HG02798 (cell line): ENCODE measurements around the gene FAM193B.
"Not testable (repeated sequence)": the region's sequence is repeated elsewhere in the genome, so short reads cannot be mapped to it uniquely, and the experiment has no call there.

ENCODE experiments used
- ATAC-seq: cut with Tn5 transposase; IDR thresholded peaks from one replicate; pipeline ENCODE4 v1.9.1; 2021; ENCODE audit warnings: mild to moderate bottlenecking; ENCODE audit not compliant: unreplicated experiment, poor library complexity

The FAM193B gene

DNA sequence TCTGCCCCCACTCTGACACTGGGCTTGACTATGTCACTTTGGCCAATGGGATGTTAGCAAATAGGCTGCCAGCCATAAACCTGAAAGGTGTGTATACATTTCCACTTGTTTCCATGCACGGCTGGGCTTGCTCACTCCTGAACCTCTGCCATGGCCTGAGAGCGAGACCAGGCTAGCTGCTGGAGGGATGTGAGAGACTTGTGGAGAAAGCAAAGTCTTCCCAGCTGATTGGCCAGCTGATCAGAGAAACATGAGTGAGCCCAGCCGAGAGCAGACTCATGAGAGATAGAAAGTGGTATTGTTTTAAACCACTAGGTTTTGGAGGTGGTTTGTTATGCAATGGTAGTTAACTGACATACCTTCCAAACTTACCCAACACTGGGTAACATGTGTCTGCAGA lies 13.9 kb downstream of the FAM193B start:
- ATAC-seq, result no peak

DNA sequence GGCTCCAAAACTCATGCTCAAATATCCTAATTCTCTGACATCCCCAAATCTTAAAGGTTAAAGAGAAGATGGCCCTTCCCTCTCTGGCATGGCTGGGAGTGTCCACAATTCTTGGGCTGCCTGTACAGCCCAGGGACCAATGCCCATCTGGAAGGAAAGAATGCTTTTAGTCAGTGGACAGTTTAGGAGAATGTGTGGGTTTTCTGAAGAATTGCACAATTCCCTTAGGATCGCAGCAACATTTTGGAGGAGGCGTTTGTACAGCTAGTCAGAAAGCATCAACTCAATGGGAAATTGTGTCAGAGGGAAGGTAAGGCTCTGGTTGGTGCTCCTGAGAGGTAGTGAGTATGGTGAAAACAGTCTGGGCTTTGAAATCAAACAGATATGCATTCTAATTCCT lies 15.0 kb downstream of the FAM193B start:
- no peak for ATAC-seq

DNA sequence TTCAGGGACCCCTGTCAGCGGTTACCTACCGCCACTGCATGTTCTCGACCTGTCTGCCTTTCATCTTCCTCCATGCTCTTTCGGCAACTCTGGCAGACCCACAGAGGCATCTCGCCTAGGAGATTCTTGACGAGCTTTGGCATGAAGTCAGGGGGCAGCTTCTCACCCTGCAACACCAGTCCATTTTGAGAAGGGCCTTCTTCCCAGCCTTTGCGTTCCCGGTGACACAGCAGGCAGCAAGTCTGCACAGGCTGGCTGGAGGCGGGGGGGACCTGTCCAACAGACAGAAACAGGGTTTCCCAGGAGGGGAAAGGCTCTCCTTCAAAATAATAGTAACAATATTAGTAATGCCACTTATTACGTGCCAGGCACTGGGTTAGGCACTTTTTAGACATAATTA lies 15.5 kb downstream of the FAM193B start:
- no peak for ATAC-seq

DNA sequence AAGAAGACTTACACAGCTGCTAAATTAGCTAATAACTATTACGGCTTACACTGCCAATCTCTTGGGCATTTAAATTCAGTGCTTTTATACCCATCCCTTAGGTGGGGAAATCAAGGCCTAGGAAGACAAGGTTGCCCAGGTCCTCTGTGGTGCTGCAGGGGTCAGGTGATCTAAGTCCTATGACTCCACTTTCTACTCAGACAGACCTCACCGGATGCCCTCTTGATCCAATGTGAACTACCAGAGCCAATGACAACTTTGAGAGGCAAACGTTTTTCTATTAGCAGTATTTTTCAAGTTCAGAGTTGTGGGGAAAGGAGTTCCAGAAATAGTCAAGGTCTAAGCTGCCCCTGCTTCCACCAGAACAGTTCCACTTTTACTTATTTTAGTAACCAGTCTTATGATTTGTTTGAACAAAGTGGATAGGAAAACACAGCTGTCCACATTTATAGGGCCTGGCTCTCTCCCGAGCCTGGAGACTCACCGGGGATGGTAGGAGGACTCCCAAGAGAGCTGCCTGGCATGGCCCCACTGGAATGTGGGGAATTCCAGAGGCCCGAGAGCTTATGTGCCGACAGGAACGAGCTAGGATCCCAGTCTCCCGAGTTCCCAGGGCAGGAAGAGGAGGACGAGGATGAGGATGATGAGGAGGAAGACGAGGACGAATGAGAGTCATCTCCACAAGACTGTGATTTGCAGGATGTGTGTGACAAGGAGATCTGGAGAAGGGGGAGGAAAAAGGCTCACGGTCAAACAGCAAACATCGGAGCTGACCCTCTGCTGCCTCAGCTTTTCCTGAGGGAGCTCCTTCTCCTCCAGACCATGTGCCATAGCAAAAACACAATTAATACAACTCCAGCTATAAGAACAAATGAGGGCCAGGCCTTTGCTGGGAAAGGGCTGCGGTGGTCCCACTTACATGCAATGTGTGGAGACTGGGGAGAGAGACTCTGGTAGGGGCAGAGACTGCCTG lies 16.7 kb downstream of the FAM193B start:
- ATAC-seq, result no peak

DNA sequence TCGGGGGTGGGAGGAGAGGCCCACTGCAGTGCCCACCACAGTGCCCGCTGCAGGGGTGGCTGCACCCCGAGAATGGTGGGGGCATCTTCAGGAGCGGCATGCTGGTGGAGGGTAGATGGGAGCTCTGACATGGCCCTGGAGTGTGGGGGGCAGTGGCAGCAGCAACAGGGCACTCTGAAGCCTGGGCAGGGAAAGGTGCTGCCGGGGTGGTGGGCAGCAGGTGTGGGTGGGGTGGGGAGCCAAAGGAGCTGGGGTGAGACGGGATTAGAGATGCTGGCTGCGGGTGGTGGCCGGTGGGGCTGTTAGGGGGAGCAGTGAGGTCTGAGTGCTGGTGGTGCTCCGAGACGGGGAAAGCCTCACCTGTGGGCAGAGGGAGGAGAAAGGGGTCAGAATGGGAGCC lies 18.0 kb downstream of the FAM193B start:
- no peak for ATAC-seq

DNA sequence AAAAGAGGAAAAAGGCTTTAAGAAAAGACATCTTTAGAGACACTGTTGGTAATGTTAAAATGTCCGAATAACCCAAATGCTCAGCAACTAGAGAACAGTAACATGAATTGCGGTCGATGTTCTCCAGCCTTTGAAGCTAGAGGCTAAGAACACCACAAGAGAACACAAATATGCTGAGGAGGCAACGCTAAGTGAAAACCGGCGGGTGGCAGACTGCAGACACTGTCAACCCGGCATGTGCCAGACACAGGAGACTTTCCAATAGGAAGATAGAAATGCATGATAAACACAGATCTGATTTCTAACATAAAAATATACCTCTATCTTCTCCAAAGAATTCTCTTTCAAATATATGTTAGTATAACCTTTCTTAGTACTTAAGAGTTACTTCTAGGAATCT lies 19.2 kb downstream of the FAM193B start:
- ATAC-seq, result no peak

DNA sequence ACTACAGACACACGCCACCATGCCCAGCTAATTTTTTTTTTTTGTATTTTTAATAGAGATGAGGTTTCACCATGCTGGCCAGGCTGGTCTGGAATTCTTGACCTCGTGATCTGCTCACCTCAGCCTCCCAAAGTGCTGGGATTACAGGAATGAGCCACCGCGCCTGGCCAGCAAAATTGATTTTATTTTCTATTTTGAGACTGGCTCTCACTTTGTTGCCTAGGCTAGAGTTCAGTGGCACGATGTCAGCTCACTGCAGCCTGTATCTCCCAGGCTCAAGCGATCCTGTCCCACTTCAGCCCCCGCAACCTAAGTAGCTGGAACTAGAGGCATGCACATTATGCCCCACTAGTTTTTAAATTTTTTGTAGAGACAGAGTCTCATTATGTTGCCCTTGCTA lies 19.9 kb downstream of the FAM193B start:
- ATAC-seq, result not testable (repeated sequence)

DNA sequence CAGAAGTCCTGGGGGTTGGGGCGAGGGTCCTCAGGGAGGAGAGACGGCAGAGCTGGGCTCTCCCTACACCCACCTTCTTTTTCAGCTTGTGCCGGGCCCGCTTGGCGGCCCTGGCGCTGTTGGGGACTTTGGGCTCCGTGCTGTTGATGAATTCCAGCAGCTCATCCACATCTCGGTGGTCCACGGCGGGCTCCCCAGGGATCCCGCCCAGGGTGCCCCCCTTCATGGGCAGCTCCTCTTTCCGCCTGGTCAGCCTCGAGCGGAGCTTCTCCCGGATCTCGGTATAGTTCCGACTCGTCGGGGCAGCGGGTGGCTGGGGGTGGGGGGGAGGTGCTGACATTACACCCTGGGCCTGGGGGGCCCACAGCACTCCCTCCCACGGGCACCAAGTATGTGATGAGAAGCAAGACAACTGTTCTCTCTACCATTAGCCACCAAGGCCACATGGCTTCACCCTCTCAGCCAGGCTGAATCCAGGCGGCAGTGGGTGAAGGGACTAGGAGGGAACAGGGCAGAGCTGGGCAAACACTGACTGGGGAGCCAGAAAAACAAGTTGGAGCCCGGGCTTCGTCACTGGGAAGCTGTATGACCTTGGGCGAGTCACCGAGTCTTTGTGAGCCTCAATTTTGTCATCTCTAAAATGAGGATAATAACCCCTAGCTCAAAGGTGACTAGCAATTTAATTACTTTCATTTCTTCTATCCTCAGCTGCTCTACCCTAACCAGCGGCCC lies 23.0 kb downstream of the FAM193B start:
- ATAC-seq, result no peak

DNA sequence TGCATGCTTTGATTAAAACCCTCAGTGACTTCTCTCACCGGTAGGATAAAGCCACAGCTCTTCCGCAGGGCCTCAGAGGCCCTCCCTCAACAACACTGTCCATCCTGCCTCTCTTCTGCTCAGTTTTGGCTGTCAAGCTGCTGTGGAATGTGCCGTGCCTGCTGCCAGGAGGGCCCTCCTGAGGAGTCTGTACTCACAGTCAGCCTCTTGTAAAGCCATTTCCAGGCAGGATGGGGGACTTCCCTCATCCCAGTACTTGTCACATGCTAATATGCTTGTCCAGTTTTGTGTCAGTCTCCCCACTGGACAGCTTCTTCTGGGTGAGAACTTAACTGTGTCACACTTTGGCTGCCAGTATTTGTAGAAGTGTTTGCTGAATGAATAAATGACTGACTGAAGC lies 23.7 kb downstream of the FAM193B start:
- no peak for ATAC-seq

DNA sequence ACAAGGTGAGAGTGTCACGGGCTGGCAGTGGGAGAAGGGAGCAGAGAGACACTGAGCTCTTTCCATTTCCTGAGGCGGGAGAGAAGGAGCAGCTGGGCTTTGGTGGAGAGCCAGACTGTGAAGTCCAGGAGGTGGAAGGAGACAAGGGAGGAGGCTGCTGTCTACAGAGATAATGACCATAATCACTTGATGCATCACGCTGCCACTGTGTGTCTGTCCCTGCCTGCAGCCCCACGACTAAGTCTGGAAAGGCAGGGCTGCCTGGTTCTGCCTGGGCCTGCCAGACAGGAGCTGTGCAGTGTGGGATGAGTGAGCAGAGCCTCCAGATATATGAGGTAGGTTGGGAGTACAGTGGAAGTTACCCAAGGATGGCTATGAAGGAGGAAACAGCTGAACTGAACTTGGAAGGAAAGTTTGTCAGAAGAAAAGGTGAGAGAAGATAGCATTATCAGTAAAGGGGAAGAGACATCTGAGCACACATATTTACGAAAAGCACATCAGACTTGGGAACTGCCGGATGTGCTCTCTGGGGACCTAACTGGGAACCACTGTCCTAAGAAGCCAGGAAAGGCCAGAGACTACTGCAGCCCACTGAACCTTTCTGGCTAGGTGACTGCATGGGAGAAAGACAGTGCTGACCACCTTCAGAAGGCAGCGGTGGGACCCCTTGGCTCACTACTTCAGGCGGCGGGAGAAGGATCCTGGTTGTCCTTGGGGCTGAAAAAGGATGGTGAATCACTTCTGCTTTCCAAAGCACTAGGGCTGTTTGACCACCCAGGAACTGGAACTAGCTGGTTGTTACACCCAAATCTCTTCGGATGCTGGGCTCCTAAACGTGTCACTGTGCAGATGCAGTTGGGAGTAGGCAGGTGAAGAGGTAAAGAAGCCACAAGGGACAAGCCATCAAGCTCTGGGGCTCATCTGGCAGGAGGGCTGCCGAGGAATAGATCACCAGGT lies 24.8 kb downstream of the FAM193B start:
- ATAC-seq, result no peak

DNA sequence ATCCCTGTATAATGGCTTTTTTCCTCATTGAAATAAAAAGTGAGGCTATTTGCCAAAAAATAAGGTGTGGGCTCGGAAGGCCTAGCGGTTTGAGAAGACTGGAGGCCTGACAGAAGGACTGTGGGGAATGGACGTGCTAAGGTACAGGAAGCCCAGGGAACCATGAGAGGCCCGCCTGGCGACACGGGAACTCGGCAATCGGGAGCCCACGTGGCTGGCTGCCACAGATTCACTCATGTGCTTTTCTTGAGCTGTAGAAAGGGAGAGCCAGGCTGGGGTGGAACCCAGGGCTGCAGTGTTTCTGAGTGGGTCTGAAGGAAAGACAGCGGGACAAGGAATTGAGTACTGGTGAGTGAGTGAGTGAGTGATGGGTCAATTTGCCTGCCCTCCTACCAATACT lies 25.7 kb downstream of the FAM193B start:
- ATAC-seq, result no peak

DNA sequence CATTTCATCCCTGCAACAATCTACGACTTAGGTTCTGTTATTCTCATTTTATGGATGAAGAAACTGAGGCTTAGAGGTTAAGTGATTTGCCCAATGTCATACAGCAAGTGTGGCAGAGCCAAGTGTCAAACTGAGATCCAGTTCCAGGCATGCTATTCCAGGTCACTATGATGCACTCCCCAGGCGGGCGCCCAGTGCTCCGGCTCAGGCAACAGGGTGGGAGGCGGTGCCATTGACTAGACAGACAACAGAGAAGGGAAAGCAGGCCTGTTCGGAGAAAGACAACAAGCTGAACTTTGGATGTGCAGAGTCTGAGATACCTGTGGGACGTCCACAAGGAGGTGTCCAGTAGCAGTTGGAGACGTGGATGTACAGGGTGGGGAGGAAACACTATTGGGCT lies 26.8 kb downstream of the FAM193B start:
- ATAC-seq, result no peak

DNA sequence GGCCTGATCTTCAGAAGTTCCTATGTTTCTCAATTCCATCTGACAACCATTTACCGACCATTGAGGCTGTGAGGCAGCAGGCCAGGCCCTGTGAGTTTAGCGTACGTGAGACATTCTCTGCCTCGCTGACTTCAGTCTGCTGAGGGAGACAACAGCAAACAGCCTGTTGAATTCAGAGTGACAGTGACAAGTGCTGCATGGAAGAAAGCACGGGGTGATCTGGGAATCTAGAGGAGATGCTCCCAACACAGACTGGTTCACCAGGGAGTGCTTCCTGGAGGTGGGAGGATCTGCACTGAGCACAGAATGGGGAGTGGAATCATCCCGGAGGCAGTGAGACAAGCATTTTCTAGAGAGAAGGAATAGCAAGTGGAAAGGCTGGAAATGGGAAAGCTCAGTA lies 27.6 kb downstream of the FAM193B start:
- ATAC-seq, result no peak

DNA sequence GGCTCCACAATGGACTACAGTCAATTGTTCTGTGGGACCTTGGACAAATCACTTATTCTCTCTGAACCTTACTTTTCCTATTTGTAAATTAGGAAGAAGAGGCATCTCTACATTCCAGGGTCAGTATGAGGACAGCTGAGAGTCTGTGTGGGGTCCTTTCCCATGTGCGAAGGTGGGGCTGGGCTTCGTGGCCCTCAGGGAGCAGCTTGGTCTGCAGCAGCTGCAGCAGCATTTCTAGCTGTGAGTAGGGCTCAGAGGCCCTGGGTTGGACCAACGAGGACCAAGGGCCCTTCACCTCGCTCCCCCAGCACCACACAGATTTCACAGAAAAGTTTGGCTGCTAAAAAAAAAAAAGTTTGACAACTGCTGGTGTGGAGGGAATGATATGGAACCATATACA lies 28.2 kb downstream of the FAM193B start:
- no peak for ATAC-seq

DNA sequence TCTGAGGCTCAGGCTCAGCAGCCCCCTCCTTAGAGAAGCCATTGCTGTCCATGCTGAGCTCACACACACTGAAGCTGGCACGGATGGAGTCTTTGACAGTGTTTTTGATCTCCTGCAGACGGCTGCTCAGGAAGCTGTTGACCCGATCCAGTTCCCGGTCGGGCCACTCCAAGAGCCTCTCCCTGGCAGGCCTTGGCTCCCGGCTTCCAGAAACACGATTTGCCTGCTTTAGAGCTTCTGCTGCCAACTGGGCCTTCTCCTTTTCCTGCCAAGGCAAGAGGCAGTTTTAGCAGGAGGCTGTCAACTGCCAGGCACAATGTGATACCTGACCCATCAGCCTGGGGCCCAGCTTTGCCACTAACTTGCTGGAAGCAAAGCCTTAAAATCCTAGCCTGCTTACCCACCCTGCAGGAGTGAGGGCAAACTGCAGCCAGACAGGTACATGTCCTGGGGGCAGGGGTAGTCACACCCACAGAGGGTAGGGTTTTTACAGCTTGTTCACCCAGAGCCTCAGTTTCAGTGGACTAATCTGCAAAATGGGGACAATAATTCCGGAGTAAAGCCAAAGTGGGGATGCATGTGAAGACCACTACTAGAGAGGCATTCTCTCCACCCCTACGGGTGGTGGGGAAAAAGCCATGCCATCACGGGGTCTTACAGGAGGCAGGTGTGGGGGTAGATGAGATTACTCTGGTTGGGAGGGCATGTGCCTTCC lies 29.3 kb downstream of the FAM193B start:
- no peak for ATAC-seq

DNA sequence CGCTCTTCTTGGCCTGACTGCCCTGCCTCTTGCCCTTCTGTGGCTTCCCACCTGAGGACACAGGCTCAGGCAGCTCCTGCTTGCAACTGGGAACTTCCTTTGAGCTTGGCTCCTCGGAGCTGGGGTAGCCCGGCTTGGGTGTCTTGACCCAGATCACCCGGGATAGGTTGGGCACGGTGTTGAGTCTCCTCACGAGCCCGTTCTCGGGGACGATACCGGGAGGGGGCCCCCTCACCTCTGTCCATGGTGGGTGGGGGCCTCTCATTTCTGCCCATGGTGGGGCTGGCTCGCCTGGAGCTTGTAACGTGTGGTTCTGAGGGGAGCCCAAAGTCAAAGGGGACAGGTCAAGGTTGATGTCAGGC lies 29.8 kb downstream of the FAM193B start:
- no peak for ATAC-seq

DNA sequence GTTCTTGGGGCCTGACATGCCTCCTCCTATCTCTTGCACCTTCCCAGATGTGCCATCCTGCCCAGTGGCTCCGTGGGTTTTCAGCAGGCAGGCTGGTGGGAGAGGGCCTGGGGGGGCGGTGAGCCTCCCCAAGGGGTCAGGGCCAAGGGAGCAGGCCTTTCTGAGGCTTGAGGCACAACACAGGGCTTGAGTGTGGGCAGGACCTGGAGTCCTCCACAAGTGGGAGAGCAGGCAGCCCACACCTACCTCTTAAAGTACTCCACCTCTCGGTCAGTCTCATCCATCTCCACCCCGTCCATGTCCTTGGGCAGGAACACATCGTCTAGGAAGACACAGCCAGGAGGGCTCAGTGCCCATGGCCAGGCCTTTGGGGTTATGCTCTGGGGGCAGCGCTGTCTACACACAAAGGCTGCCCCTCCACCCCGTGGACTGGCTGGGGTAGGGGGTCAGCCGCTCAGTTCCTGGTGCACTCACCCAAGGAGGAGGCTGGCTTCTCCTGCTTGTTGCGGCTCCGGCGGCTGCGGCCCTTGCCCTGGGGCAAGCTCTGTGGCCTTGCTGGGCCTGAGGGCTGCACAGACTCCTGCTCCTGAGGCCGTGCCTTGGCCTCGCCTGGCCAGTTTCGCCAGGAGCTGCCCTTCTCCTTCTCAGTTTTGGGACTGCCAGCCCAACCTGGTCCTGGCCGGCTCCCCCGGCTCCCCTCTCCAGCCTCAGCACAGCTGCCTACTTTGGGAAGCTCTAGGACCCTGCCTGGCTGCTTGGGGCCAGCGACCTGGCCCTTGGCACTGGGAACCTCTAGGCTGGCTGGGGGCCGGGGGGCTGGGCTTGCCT lies 30.4 kb downstream of the FAM193B start:
- ATAC-seq, result no peak

DNA sequence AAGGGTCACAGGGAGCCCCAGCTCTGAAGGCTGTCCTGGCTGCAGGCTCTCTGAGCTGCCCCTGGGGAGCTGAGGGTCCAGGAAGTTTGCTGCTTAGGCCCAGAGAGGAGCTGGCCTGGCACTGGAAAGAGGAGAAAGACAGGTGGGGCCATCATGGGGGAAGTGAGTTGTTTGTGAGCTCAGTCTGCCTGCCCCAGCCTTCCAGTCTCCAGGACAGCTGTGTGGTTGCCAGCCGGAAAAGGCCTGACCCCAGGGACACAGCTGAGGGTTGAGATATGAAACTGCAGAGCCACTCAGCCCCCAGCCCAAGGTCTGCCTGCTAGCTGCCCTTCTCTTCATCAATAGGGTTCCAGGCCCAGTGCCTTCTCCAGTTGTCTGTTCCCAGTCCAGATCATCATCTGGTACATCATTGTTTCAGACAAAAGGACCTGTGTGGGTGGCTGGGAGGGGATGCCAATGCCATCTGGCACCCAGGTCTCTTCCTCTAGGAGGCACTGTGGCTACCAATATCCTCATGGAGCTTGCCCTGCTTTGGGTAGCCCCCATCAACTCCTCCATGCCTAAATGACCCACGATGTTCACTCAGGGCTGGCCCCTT lies 33.3 kb downstream of the FAM193B start:
- ATAC-seq, result no peak

DNA sequence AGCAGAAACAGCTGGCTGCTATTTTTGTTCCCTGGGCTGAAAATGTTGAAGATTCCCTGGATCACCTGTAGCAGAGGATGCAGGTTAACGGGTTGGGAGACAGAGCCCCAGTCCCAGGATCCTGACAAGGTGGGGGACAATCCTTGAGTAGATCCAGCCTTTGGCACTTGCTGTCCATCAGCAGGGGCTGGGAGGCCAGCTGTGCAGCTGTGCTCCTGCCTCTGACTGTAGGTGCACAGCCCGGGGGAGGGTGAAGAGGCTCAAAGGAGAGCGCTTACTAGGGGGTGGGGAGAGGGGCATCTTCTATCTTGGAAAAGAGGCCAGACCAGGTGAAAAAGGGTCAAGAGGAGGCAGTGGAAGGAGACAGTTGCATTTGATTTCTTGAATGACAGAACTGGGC lies 34.1 kb downstream of the FAM193B start:
- no peak for ATAC-seq
